Nephron (organoid): ENCODE data around the gene ITGA4.

Experiments
- H3K27ac Mint-ChIP-seq, 3 experiments: 2 replicates each; pipeline ENCODE4 v1.8.0; 2020; ENCODE audit warnings: mixed read lengths in 3 of 3, mild to moderate bottlenecking in 2 of 3, moderate library complexity in 1 of 3
- H3K27me3 Mint-ChIP-seq: 2 replicates; pipeline ENCODE4 v1.8.0; 2021; ENCODE audit warnings: low read depth, mild to moderate bottlenecking, moderate library complexity, mixed read lengths
- H3K36me3 Mint-ChIP-seq: 2 replicates; pipeline ENCODE4 v1.8.0; 2020; ENCODE audit warnings: low read depth, mixed read lengths
- H3K4me1 Mint-ChIP-seq: 2 replicates; pipeline ENCODE4 v1.8.0; 2020; ENCODE audit warnings: mixed read lengths
- H3K4me3 Mint-ChIP-seq, 3 experiments: 2 replicates each; pipeline ENCODE4 v1.8.0; 2020; ENCODE audit warnings: mild to moderate bottlenecking in 3 of 3, mixed read lengths in 3 of 3, moderate library complexity in 2 of 3
- H3K9me3 Mint-ChIP-seq: 2 replicates; pipeline ENCODE4 v1.8.0; 2020; ENCODE audit warnings: mixed read lengths
- TF ChIP-seq, protein P1 (sequence below), 3 experiments: fragments of 200-600 bp; sonication (generic); IDR thresholded peaks; one replicate each; pipeline ENCODE4 v1.5.0; 2021; ENCODE audit warnings: antibody characterized with exemption in 3 of 3; ENCODE audit not compliant: unreplicated experiment in 3 of 3

Gene ITGA4

DNA sequence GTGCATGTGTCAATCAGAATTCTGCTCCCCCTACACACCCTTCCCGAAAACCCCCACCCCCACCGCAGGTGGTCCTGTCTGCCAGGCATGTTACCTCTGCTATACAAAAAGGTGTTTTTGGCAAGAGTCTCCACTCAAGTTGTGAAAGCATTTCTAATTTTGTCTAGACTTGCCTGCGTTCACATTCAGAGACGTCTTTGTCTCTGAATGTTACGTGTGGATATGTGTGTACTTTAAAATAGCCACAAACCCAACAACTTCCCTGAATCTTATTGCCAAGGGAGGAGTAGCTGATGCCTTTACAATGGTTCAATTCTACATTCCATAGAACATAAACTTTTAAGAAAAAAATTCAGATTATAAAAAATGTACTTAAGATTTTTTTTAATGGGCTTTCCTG, 66.6 kb downstream of the ITGA4 start:
- H3K27me3 Mint-ChIP-seq, result no peaks in the 10 kb centered on the region
- no peaks in the 10 kb centered on the region for H3K4me1 Mint-ChIP-seq
- H3K36me3 Mint-ChIP-seq, result peaks cover 11% of the 10 kb centered on the region
- no peak overlapping the region for H3K4me3 Mint-ChIP-seq
- TF ChIP-seq, protein P1, sequence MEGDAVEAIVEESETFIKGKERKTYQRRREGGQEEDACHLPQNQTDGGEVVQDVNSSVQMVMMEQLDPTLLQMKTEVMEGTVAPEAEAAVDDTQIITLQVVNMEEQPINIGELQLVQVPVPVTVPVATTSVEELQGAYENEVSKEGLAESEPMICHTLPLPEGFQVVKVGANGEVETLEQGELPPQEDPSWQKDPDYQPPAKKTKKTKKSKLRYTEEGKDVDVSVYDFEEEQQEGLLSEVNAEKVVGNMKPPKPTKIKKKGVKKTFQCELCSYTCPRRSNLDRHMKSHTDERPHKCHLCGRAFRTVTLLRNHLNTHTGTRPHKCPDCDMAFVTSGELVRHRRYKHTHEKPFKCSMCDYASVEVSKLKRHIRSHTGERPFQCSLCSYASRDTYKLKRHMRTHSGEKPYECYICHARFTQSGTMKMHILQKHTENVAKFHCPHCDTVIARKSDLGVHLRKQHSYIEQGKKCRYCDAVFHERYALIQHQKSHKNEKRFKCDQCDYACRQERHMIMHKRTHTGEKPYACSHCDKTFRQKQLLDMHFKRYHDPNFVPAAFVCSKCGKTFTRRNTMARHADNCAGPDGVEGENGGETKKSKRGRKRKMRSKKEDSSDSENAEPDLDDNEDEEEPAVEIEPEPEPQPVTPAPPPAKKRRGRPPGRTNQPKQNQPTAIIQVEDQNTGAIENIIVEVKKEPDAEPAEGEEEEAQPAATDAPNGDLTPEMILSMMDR (IDR thresholded peaks at IDR 0.05; ENCODE audit: unreplicated experiment in 3 of 3), result no peak
- no peak overlapping the region for H3K27ac Mint-ChIP-seq
- no peaks in the 10 kb centered on the region for H3K9me3 Mint-ChIP-seq

DNA sequence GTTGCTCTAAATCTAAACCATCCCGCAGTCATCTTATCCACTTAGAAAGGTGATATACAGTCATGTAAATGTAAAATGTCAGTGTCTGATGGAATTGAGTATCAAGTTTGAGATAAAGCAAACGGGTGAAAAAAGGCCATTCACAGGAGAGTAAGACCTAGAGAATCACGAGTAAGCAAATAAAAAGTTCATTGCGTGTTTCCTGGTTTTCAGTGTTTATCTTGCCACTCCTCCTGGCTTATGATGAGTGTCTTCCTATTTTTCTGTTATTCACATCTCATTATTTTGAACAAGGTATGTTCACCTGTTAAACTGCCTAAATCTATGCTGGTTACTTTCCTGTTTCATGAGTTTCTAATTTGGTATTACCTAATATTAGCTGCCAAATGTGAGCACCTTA, 68.8 kb downstream of the ITGA4 start:
- H3K27me3 Mint-ChIP-seq, result no peaks in the 10 kb centered on the region
- H3K9me3 Mint-ChIP-seq, result no peaks in the 10 kb centered on the region
- peaks cover 11% of the 10 kb centered on the region for H3K36me3 Mint-ChIP-seq
- H3K4me3 Mint-ChIP-seq, result no peak overlapping the region
- no peak overlapping the region for H3K27ac Mint-ChIP-seq
- H3K4me1 Mint-ChIP-seq, result no peaks in the 10 kb centered on the region
- TF ChIP-seq, protein P1 (IDR thresholded peaks at IDR 0.05; ENCODE audit: unreplicated experiment in 3 of 3), result no peak

DNA sequence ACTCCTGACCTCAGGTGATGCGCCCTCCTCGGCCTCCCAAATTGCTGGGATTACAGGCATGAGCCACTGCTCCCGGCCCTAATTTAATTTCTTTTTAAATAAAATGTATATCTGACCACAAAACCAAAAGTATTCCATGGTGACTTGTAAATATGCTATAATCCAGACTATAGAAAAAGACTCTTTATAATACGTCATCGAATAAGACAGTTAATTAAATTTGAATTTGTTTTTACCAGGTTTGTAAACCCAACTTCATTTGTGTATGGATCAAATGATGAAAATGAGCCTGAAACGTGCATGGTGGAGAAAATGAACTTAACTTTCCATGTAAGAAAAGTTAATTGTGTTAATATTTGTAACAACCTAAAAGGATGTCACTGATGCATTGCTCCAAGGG, 69.9 kb downstream of the ITGA4 start:
- H3K27me3 Mint-ChIP-seq, result no peaks in the 10 kb centered on the region
- H3K4me1 Mint-ChIP-seq, result no peaks in the 10 kb centered on the region
- H3K36me3 Mint-ChIP-seq, result peaks cover 11% of the 10 kb centered on the region
- H3K27ac Mint-ChIP-seq, result no peak overlapping the region
- H3K9me3 Mint-ChIP-seq, result no peaks in the 10 kb centered on the region
- TF ChIP-seq, protein P1 (IDR thresholded peaks at IDR 0.05; ENCODE audit: unreplicated experiment in 3 of 3), result no peak
- H3K4me3 Mint-ChIP-seq, result no peak overlapping the region

DNA sequence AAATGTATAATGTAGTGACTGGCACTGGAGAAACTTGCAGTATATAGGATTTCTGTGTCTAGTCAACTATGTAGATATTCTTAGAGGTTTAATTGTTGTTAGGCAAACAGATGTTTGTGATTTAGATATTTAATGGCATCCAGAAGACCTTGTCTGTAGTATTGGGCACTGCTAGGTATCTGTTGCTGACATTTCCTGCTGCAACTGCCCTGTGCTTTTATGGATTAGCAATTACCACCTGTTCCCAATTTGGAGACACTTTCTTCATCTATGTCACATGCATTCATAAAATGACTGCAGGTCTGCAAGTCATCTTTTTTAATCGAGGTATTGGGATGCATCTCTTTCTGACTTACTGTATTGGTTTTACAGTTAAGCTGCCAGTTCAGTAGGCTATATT, 71.3 kb downstream of the ITGA4 start:
- Mint-ChIP-seq H3K9me3 (no peaks in the 10 kb centered on the region), H3K27me3 (no peaks in the 10 kb centered on the region), H3K4me3 (no peak overlapping the region), H3K36me3 (peaks cover 17% of the 10 kb centered on the region), H3K4me1 (no peaks in the 10 kb centered on the region), H3K27ac (no peak overlapping the region)
- TF ChIP-seq, protein P1 (IDR thresholded peaks at IDR 0.05; ENCODE audit: unreplicated experiment in 3 of 3), result no peak

DNA sequence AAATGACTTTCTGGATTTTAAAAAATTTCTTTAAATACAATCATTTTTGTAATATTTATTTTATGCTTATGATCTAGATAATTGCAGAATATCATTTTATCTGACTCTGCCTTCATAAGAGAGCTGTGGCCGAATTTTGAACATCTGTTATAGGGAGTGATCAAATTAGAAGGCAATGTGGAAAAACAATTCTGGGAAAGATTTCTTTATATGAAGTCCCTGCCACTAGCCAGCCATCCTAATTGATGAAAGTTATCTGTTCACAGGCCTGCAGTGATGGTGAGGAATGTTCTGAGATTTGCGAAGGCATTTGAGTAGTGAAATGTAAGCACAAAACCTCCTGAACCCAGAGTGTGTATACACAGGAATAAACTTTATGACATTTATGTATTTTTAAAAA, 79.5 kb downstream of the ITGA4 start:
- peaks cover 3% of the 10 kb centered on the region for H3K4me1 Mint-ChIP-seq
- peaks cover 52% of the 10 kb centered on the region for H3K36me3 Mint-ChIP-seq
- H3K27ac Mint-ChIP-seq, result no peak overlapping the region
- no peaks in the 10 kb centered on the region for H3K27me3 Mint-ChIP-seq
- H3K4me3 Mint-ChIP-seq, result no peak overlapping the region
- no peaks in the 10 kb centered on the region for H3K9me3 Mint-ChIP-seq
- TF ChIP-seq, protein P1 (IDR thresholded peaks at IDR 0.05; ENCODE audit: unreplicated experiment in 3 of 3), result no peak

DNA sequence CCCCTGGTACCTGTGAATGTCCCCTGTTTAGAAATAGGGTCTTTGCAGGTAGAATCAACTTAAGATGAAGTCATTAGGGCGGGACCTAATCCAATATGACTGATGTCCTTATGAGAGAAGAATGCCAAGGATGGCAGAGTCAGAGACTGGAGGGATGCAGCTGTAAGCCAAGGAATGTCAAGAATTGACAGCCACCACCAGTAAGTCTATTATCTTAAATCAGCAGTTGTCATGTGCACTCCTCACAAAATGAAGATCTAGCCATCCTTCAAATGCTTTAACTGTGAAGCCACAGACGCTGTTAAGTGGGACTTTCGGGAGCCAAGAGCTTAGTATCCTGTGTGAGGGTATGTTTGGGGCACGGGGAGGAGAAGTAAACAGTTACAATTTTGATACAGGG, 83.2 kb downstream of the ITGA4 start:
- H3K9me3 Mint-ChIP-seq, result no peaks in the 10 kb centered on the region

More for the DNA sequence above, 83.2 kb downstream of the ITGA4 start:
- Mint-ChIP-seq H3K36me3 (peaks cover 36% of the 10 kb centered on the region), H3K27ac (no peak overlapping the region), H3K4me1 (peaks cover 3% of the 10 kb centered on the region), H3K4me3 (no peak overlapping the region), H3K27me3 (no peaks in the 10 kb centered on the region)
- TF ChIP-seq, protein P1 (IDR thresholded peaks at IDR 0.05; ENCODE audit: unreplicated experiment in 3 of 3), result no peak
